Parathyroid adenoma (tissue), 2 donors: ENCODE results near the gene ST6GAL1.
"Not testable (repeated sequence)": the region's sequence is repeated elsewhere in the genome, so short reads cannot be mapped to it uniquely, and the experiment has no call there.

Experiments used
- H2AFZ ChIP-seq: fragments of 300-600 bp; sonication (generic); one replicate; pipeline ENCODE4 v1.7.0; 2017; ENCODE audit warnings: antibody characterized with exemption, mild to moderate bottlenecking
- H3K27ac ChIP-seq: fragments of 300-600 bp; sonication (generic); one replicate; pipeline ENCODE4 v1.7.0; 2017
- H3K27me3 ChIP-seq: fragments of 300-600 bp; sonication (generic); one replicate; pipeline ENCODE4 v1.7.0; 2017; ENCODE audit warnings: low read length; ENCODE audit not compliant: control insufficient read depth, insufficient read depth
- H3K36me3 ChIP-seq: fragments of 300-600 bp; sonication (generic); one replicate; pipeline ENCODE4 v1.7.0; 2017; ENCODE audit warnings: low read length; ENCODE audit not compliant: control insufficient read depth, insufficient read depth
- H3K4me1 ChIP-seq: fragments of 300-600 bp; sonication (generic); one replicate; pipeline ENCODE4 v1.7.0; 2017; ENCODE audit warnings: control low read depth
- H3K4me2 ChIP-seq: fragments of 300-600 bp; sonication (generic); one replicate; pipeline ENCODE4 v1.7.0; 2017; ENCODE audit warnings: low read length
- H3K4me3 ChIP-seq: fragments of 300-600 bp; sonication (generic); one replicate; pipeline ENCODE4 v1.7.0; 2017; ENCODE audit warnings: low read depth, low read length
- H3K79me2 ChIP-seq: fragments of 300-600 bp; sonication (generic); one replicate; pipeline ENCODE4 v1.7.0; 2017; ENCODE audit warnings: control low read depth
- H3K9ac ChIP-seq: fragments of 300-600 bp; sonication (generic); one replicate; pipeline ENCODE4 v1.7.0; 2017; ENCODE audit warnings: mild to moderate bottlenecking
- H3K9me3 ChIP-seq: fragments of 300-600 bp; sonication (generic); one replicate; pipeline ENCODE4 v1.7.0; 2017; ENCODE audit warnings: low read length; ENCODE audit not compliant: control insufficient read depth
- TF ChIP-seq, protein P1 (sequence below): fragments of 300-600 bp; sonication (generic); IDR thresholded peaks from one replicate; pipeline ENCODE4 v1.7.0; 2017; ENCODE audit warnings: antibody characterized with exemption, mild to moderate bottlenecking
- donor health status: primary hyperparathyroidism.

ST6GAL1 gene

DNA sequence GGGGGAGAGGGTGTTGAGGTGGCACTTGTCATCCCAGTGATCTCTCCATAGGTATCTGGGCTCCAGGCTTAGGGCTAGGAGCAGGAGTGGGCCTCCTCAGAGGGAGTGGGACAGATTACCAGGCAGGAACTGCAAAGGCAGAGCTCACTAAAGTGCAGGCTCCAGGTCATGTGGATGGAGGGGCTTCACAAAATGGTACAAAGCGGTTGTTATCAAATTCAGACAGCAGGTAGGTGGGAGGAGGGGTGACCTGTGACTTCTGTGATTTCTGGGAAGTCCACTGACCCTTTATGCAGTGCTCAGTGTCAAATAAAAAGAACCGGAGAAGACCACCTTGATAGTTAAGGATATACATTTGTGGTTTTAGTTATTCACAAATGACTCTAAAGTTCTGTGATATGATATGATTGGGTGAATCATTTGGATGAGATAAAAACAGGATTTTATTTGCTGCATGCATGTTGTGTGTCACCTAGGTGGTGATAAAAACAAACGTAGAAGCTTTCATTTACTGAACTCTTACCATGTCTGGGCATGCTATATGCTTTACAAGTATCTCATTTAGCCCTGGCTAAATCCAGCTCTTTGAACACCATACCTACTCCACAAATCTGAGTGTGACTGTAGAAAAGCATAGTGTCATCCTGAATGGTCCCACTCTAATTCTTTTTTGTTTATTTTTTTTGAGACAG, 20.2 kb downstream of the ST6GAL1 start:
- Histone ChIP-seq H3K4me3 (no peak overlapping the region), H3K27ac (no peak overlapping the region), H3K36me3 (no peaks in the 10 kb centered on the region), H3K27me3 (no peaks in the 10 kb centered on the region), H3K79me2 (peaks cover 4% of the 10 kb centered on the region), H3K4me1 (peaks cover 6% of the 10 kb centered on the region), H3K9me3 (no peaks in the 10 kb centered on the region), H3K9ac (no peak overlapping the region), H2AFZ (no peak overlapping the region), H3K4me2 (no peak overlapping the region)
- TF ChIP-seq, protein P1, sequence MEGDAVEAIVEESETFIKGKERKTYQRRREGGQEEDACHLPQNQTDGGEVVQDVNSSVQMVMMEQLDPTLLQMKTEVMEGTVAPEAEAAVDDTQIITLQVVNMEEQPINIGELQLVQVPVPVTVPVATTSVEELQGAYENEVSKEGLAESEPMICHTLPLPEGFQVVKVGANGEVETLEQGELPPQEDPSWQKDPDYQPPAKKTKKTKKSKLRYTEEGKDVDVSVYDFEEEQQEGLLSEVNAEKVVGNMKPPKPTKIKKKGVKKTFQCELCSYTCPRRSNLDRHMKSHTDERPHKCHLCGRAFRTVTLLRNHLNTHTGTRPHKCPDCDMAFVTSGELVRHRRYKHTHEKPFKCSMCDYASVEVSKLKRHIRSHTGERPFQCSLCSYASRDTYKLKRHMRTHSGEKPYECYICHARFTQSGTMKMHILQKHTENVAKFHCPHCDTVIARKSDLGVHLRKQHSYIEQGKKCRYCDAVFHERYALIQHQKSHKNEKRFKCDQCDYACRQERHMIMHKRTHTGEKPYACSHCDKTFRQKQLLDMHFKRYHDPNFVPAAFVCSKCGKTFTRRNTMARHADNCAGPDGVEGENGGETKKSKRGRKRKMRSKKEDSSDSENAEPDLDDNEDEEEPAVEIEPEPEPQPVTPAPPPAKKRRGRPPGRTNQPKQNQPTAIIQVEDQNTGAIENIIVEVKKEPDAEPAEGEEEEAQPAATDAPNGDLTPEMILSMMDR, result no peak

DNA sequence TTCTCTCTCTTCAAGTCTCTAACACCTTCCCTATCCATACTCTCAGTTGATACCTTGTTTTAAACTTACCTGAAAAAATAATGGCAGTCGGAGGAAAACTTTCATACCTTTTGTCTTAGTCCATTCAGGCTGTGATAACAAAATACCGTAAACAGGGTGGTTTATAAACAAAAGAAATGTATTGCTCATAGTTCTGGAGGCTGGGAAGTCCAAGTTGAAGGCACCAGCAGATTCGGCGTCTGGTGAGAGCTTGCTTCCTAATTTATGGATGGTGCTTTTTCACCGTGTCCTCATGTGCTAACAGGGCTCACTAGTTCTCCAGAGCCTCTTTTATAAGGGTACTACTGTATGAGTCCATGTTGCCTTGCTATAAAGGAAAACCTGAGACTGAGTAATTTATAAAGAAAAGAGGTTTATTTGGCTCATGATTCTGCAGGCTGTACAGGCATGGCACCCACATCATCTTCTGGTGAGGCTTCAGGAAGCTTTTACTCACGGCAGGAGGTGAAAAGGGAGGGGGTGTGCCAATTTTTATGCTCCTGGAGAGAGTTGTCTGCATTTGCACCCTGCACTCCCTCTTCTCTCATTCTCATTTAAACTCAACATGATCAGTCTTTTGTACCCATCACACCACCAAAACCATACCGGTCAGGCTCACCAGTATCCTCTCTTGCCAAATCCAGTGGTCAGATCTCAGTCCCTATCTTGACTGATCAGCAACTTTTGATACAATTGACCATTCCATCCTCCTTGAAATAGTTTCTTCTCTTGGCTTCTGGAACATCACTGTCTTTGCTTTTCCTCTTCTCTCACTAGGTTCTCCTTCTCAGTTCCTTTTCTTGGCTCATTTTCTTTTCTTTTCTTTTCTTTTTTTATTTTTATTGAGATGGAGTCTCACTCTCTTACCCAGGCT, 21.6 kb downstream of the ST6GAL1 start:
- H3K27me3 ChIP-seq, result no peaks in the 10 kb centered on the region
- no peaks in the 10 kb centered on the region for H3K9me3 ChIP-seq
- H3K9ac ChIP-seq, result no peak overlapping the region
- H3K4me3 ChIP-seq, result no peak overlapping the region
- no peak overlapping the region for H2AFZ ChIP-seq
- peaks cover 9% of the 10 kb centered on the region for H3K4me1 ChIP-seq
- no peak overlapping the region for H3K4me2 ChIP-seq
- TF ChIP-seq, protein P1, result no peak
- no peaks in the 10 kb centered on the region for H3K36me3 ChIP-seq
- peaks cover 5% of the 10 kb centered on the region for H3K79me2 ChIP-seq
- H3K27ac ChIP-seq, result no peak overlapping the region

DNA sequence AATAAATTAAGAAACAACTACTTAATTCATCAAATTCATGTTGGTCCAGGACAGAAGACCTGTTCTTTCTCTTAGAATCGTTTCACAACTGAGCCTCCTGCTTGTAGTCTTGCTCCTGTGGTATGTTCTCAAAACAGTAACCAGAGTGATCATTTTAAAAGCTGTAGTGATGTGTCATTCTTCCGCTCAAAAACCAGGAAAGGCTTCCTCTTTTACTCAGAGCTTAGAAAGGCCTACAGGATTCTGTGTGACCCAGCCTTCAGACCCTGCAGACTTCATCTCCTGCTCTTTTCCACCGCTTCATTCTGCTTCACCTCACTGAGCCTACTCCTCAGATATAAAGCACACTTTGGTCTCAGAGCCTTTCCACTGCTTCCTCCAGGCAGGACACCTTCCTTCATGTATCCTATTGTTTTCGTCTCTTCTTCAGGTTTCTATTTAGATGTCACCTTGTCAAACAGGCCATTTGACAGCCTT, 22.7 kb downstream of the ST6GAL1 start:
- Histone ChIP-seq H2AFZ (peak overlapping the region; percentile 40), H3K27ac (peak overlapping the region; percentile 43), H3K36me3 (no peaks in the 10 kb centered on the region), H3K4me2 (no peak overlapping the region), H3K4me1 (peaks cover 9% of the 10 kb centered on the region), H3K9ac (no peak overlapping the region), H3K9me3 (no peaks in the 10 kb centered on the region), H3K27me3 (no peaks in the 10 kb centered on the region), H3K79me2 (peaks cover 5% of the 10 kb centered on the region), H3K4me3 (no peak overlapping the region)
- TF ChIP-seq, protein P1, result no peak

DNA sequence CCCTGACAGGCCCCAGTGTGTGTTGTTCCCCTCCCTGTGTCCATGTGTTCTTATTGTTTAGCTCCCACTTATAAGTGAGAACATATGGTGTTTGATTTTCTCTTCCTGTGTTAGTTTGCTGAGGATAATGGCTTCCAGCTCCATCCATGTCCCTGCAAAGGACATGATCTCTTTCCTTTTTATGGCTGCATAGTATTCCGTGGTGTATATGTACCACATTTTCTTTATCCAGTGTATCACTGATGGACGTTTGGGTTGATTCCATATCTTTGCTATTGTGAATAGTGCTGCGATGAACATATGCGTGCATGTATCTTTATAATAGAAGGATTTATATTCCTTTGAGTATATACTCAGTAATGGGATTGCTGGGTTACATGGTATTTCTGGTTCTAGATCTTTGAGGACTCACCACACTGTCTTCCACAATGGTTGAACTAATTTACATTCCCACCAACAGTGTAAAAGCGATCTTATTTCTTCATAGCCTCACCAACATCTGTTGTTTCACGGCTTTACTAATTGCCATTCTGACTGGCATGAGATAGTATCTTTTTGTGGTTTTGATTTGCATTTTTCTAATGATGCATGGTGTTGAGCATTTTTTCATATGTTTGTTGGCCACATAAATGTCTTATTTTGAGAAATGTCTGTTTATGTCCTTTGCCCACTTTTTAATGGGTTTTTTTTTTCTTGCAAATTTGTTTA, 23.8 kb downstream of the ST6GAL1 start:
- not testable (repeated sequence) for H3K27ac ChIP-seq, H3K4me1 ChIP-seq, H3K27me3 ChIP-seq, H3K4me3 ChIP-seq, H3K9ac ChIP-seq, H3K4me2 ChIP-seq, H3K36me3 ChIP-seq, H2AFZ ChIP-seq, H3K9me3 ChIP-seq, H3K79me2 ChIP-seq
